DND-41 (cell line): ENCODE measurements around the gene GAB4.

ENCODE experiments used
- CTCF ChIP-seq: IDR thresholded peaks from 2 replicates; pipeline ENCODE4 v1.5.1; 2012; ENCODE audit warnings: borderline replicate concordance, low read length, moderate library complexity, mild to moderate bottlenecking; ENCODE audit not compliant: poor library complexity, severe bottlenecking; ENCODE audit errors: extremely low read depth
- EZH2 ChIP-seq: IDR thresholded peaks from 3 replicates; pipeline ENCODE4 v1.6.1; 2012; ENCODE audit warnings: borderline replicate concordance, low read depth, mild to moderate bottlenecking, moderate library complexity, low read length, inconsistent platforms; ENCODE audit not compliant: severe bottlenecking

GRCh38 chr22:16915701-16916100 lies 92.3 kb downstream of the GAB4 start:
- no peak for TF ChIP-seq EZH2
- TF ChIP-seq CTCF: no peak
